Neural cell (in vitro differentiated cells): ENCODE data around the gene INPP5E.

ENCODE experiments used
- CTCF ChIP-seq: fragments of 450-650 bp; IDR thresholded peaks from 2 replicates; pipeline ENCODE4 v1.5.1; 2014; ENCODE audit warnings: antibody characterized with exemption, mild to moderate bottlenecking, moderate library complexity; ENCODE audit not compliant: poor library complexity, severe bottlenecking
- EP300 ChIP-seq: fragments of 450-650 bp; conservative IDR thresholded peaks from 2 replicates; pipeline ENCODE4 v1.6.1; 2014; ENCODE audit warnings: antibody characterized with exemption, mild to moderate bottlenecking, moderate library complexity; ENCODE audit not compliant: poor library complexity, severe bottlenecking
- EZH2 ChIP-seq: fragments of 200-600, 300-800 bp; shearing (Covaris generic), sonication (generic); IDR thresholded peaks from 2 replicates; pipeline ENCODE4 v1.6.1; 2014; ENCODE audit warnings: antibody characterized with exemption, low read length, borderline replicate concordance, mild to moderate bottlenecking; ENCODE audit not compliant: insufficient read depth, poor library complexity, severe bottlenecking
- MXI1 ChIP-seq: fragments of 450-650 bp; conservative IDR thresholded peaks from 2 replicates; pipeline ENCODE4 v1.6.1; 2014; ENCODE audit warnings: antibody characterized with exemption, mild to moderate bottlenecking; ENCODE audit not compliant: poor library complexity, severe bottlenecking
- POLR2AphosphoS5 ChIP-seq: IDR thresholded peaks from 2 replicates; pipeline ENCODE4 v1.6.1; 2012
- RAD21 ChIP-seq: fragments of 450-650 bp; conservative IDR thresholded peaks from 2 replicates; pipeline ENCODE4 v1.6.1; 2014; ENCODE audit warnings: antibody characterized with exemption, mild to moderate bottlenecking, moderate library complexity
- REST ChIP-seq: IDR thresholded peaks from 2 replicates; pipeline ENCODE4 v1.6.1; 2012; ENCODE audit warnings: borderline replicate concordance
- SMC3 ChIP-seq: fragments of 450-650 bp; conservative IDR thresholded peaks from 2 replicates; pipeline ENCODE4 v1.6.1; 2014; ENCODE audit warnings: antibody characterized with exemption, mild to moderate bottlenecking, moderate library complexity; ENCODE audit not compliant: poor library complexity
- TAF1 ChIP-seq: IDR thresholded peaks from 2 replicates; pipeline ENCODE4 v1.6.1; 2012; ENCODE audit warnings: low read depth

- TF ChIP-seq CTCF (no peak), POLR2AphosphoS5 (no peak), REST (no peak), RAD21 (no peak), MXI1 (no peak), EZH2 (no peak), TAF1 (no peak), SMC3 (no peak), EP300 (no peak)
These were observed 28.3 kb downstream of the INPP5E start for GRCh38 chr9:136411378-136411777.
